GM10266 (cell line): ENCODE data around the gene KRTAP1-3.
"Not testable (repeated sequence)": the region's sequence is repeated elsewhere in the genome, so short reads cannot be mapped to it uniquely, and the experiment has no call there.

Experiments used
- DNase-seq: peaks from one replicate; pipeline ENCODE4 v3.0.0; 2012; ENCODE audit errors: extremely low spot score
- TF ChIP-seq, protein P1 (sequence below): IDR thresholded peaks from 2 replicates; pipeline ENCODE4 v1.5.1; 2012; ENCODE audit warnings: mild to moderate bottlenecking, low read depth; ENCODE audit not compliant: control insufficient read depth, insufficient read depth; ENCODE audit errors: missing control alignments

Gene KRTAP1-3

GRCh38 chr17:41042953-41043352 lies 8.3 kb upstream of the KRTAP1-3 start:
- no peak for DNase-seq
- TF ChIP-seq, protein P1, sequence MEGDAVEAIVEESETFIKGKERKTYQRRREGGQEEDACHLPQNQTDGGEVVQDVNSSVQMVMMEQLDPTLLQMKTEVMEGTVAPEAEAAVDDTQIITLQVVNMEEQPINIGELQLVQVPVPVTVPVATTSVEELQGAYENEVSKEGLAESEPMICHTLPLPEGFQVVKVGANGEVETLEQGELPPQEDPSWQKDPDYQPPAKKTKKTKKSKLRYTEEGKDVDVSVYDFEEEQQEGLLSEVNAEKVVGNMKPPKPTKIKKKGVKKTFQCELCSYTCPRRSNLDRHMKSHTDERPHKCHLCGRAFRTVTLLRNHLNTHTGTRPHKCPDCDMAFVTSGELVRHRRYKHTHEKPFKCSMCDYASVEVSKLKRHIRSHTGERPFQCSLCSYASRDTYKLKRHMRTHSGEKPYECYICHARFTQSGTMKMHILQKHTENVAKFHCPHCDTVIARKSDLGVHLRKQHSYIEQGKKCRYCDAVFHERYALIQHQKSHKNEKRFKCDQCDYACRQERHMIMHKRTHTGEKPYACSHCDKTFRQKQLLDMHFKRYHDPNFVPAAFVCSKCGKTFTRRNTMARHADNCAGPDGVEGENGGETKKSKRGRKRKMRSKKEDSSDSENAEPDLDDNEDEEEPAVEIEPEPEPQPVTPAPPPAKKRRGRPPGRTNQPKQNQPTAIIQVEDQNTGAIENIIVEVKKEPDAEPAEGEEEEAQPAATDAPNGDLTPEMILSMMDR, result no peak

GRCh38 chr17:41040783-41041571 lies 6.3 kb upstream of the KRTAP1-3 start, which contains the start of gene KRTAP1-1:
Gene KRTAP1-1 (minus strand): TSS chr17:41041450. CDS start chr17:41041397, 53 bp downstream.
- DNase-seq, result not testable (repeated sequence)

- TF ChIP-seq, protein P1, result no peak
- no peak for DNase-seq
These were observed 3.2 kb upstream of the KRTAP1-3 start for GRCh38 chr17:41037853-41038350.

- DNase-seq, result no peak
- TF ChIP-seq, protein P1, result no peak
These were observed 4.9 kb downstream of the KRTAP1-3 start, which contains the start of gene KRTAP1-4 for GRCh38 chr17:41029633-41030245. Gene KRTAP1-4 (minus strand): TSS chr17:41030195. CDS start chr17:41030078, 117 bp downstream.

DNA sequence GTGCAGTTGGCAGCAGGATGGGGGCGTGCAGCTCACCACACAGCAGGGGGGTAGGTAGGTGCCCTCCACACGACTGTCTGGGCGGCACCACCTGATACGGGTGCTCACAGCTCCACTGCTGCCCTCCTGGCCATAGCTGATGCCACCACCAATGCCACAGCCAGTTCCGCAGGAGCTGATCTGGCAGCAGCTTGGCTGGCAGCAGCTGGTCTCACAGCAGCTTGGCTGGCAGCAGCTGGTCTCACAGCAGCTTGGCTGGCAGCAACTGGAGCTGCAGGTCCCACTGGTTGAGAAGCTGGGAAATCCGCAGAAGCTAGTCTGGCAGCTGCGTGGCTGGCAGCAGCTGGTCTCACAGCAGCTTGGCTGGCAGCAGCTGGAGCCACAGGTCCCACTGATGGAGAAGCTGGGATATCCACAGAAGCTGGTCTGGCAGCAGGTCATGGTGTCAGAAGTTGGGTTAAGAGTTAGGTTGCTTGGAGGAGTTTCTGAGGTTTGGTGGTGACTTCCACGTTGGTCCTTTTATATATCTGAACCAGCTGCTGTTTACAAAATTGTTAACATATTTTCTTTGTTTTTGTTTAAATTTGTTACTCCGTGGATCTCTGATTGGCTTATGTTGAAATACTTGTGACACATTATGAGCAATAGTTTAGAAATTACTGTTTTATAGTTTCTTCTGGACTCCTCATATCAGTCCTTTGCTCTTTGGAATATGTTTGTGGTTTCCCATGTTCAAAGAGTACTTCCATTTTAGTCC lies 7.8 kb downstream of the KRTAP1-3 start, which contains the start of gene KRTAP1-5:
Gene KRTAP1-5 (minus strand): TSS at position 494 of the 757 bp plus-strand sequence. CDS start 53 bp downstream, at position 441.
- no peak for DNase-seq
- TF ChIP-seq, protein P1, result no peak

- no peak for DNase-seq
- TF ChIP-seq, protein P1, result no peak
These were observed 10.0 kb downstream of the KRTAP1-3 start for GRCh38 chr17:41024697-41025096.

DNA sequence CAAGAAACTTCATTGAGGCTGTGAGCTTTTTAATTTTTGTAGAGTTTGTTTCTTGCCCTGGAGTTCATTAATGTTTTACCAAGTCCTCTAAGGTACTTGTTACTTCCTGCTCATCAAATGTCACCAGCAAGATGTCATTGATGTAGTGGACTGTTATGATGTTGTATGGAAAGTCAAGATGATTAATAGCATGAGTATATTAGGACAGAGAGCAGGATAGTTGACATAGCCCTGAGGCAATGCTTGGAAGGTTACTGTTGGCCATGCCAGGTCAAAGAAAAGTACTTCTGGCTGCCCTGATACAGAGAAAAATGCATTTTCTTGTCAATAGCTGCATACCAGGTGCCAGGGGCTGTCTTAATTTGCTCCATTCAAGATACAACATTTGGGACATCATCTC lies 14.3 kb downstream of the KRTAP1-3 start:
- no peak for DNase-seq
- TF ChIP-seq, protein P1, result no peak
